C4-2B (cell line): ENCODE measurements around the gene LRMDA.

Experiments
- ZFX ChIP-seq: fragments of 450-650 bp; IDR thresholded peaks from 2 replicates; pipeline ENCODE4 v1.6.1; 2017
- TF ChIP-seq, protein P1 (sequence below): fragments of 450-650 bp; conservative IDR thresholded peaks from 2 replicates; pipeline ENCODE4 v1.5.1; 2017; ENCODE audit warnings: mild to moderate bottlenecking

DNA sequence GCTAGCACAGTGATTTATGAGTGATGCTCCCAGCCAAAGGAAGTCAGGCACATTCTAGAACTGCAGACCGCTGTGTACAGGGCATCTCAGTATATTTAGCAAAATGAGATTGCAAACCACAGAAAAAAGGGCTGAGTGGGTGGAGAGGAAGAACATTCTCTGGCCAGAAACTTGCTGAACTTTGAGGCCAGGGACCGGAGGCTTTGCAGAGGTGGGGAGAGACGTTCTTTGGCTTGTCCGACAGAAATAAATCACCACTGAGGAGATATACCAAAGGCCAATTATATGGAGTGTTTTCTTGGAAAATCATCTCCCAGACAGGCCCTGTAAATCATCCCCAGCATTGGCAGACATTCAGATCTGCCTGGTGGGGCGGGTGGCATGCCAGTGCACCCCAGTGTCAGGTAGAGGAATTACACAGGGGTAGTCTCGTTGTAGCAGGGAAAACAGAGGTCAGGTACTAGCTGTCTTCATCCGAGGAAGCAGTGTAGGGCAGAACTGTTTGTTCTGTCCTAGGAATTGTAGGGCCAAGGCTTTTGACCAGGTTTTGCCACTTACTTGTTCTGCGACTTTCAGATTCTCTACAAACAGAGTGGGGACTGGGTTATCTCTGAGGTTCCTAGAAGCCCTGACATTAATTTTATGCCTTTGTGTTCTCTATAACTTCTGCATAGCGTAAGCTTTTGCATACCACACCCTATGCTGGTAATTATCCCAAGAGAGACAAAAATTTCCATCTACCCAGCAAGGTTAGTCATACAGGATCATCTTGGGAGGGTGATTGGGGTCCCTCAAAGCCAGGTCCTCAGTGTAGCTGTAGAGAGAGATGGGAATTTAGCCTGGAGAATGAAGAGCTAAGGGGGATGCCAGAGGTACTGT is 655.6 kb downstream of the LRMDA start:
- TF ChIP-seq, protein P1, sequence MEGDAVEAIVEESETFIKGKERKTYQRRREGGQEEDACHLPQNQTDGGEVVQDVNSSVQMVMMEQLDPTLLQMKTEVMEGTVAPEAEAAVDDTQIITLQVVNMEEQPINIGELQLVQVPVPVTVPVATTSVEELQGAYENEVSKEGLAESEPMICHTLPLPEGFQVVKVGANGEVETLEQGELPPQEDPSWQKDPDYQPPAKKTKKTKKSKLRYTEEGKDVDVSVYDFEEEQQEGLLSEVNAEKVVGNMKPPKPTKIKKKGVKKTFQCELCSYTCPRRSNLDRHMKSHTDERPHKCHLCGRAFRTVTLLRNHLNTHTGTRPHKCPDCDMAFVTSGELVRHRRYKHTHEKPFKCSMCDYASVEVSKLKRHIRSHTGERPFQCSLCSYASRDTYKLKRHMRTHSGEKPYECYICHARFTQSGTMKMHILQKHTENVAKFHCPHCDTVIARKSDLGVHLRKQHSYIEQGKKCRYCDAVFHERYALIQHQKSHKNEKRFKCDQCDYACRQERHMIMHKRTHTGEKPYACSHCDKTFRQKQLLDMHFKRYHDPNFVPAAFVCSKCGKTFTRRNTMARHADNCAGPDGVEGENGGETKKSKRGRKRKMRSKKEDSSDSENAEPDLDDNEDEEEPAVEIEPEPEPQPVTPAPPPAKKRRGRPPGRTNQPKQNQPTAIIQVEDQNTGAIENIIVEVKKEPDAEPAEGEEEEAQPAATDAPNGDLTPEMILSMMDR = peak; percentile 94
- TF ChIP-seq ZFX = no peak
